H1 (cell line): Measurements from ENCODE around the gene SPTBN5. TPM values are rescaled to one million over a fixed set of nuclear protein-coding genes. Genes with fewer than 3 reads are reported as not detected.

ENCODE experiments used
- CTCF ChIA-PET: fragments of 300-600 bp; sonication (Branson Sonifier 250); formaldehyde crosslinking; loops from one replicate; lab custom pipeline; 2021; ENCODE audit not compliant: partially characterized antibody; lab: Charles Lee
- POLR2A ChIA-PET: fragments of 300-600 bp; sonication (Branson Sonifier 250); formaldehyde crosslinking; loops from one replicate; lab custom pipeline; 2021; ENCODE audit warnings: inconsistent platforms; ENCODE audit not compliant: partially characterized antibody; lab: Charles Lee
- DNase-seq, 2 experiments: peaks; one replicate each; pipeline versions ENCODE4 v3.0.0 to v3.0.0-alpha.2; 2010 to 2022; ENCODE audit warnings: low spot score in 2 of 2, low read depth in 1 of 2, mixed read lengths in 1 of 2
- FAIRE-seq: peaks from 2 replicates; lab custom pipeline; 2011; peaks lifted over from hg19 to GRCh38; lab: Jason Lieb, UNC
- H2AFZ ChIP-seq: 2 replicates; pipeline ENCODE4 v1.8.1; 2012; ENCODE audit warnings: low read length, inconsistent platforms
- H2AK5ac ChIP-seq: 2 replicates; pipeline ENCODE4 v1.6.1; 2013; ENCODE audit warnings: low read depth, low read length
- H2BK120ac ChIP-seq: replicated peaks from 2 replicates; pipeline ENCODE3; 2013; ENCODE audit warnings: low read depth, low read length, inconsistent platforms
- H2BK12ac ChIP-seq: 2 replicates; pipeline ENCODE4 v1.6.1; 2013; ENCODE audit warnings: low read depth, low read length
- H2BK15ac ChIP-seq: 2 replicates; pipeline ENCODE4 v1.6.1; 2013; ENCODE audit warnings: low read length
- H2BK20ac ChIP-seq: 2 replicates; pipeline ENCODE4 v1.6.1; 2013; ENCODE audit warnings: low read length
- H2BK5ac ChIP-seq: 2 replicates; pipeline ENCODE4 v1.6.1; 2013; ENCODE audit warnings: low read depth, low read length
- H3K14ac ChIP-seq: 2 replicates; pipeline ENCODE4 v1.6.1; 2013; ENCODE audit warnings: inconsistent platforms; ENCODE audit not compliant: insufficient read length
- H3K18ac ChIP-seq: 2 replicates; pipeline ENCODE4 v1.6.1; 2013; ENCODE audit warnings: low read length; ENCODE audit errors: extremely low read depth
- H3K23ac ChIP-seq: 2 replicates; pipeline ENCODE4 v1.6.1; 2013; ENCODE audit warnings: inconsistent platforms; ENCODE audit not compliant: insufficient read length
- H3K23me2 ChIP-seq: 2 replicates; pipeline ENCODE4 v1.6.1; 2013; ENCODE audit warnings: low read depth, low read length
- H3K27ac ChIP-seq: 2 replicates; pipeline ENCODE4 v1.6.1; 2011; ENCODE audit warnings: low read depth, low read length, inconsistent platforms
- H3K27me3 ChIP-seq, 4 experiments: replicated peaks in 1 of 4; 1 replicate in 1 of 4; 2 replicates in 3 of 4; pipeline versions ENCODE4 v1.6.1 to v1.8.1; 2011 to 2013; ENCODE audit warnings: low read length in 3 of 4, mild to moderate bottlenecking in 3 of 4, inconsistent platforms in 2 of 4, mixed read lengths in 2 of 4, moderate library complexity in 1 of 4; ENCODE audit not compliant: control insufficient read depth in 3 of 4, insufficient read depth in 3 of 4; ENCODE audit errors: extremely low read depth in 1 of 4
- H3K36me3 ChIP-seq, 4 experiments: 2 replicates each; pipeline versions ENCODE4 v1.6.1 to v1.8.1; 2011 to 2013; ENCODE audit warnings: mild to moderate bottlenecking in 4 of 4, low read length in 3 of 4, moderate library complexity in 2 of 4, control low read depth in 1 of 4, inconsistent platforms in 1 of 4; ENCODE audit not compliant: insufficient read depth in 4 of 4, control insufficient read depth in 2 of 4
- H3K4ac ChIP-seq: replicated peaks from 2 replicates; pipeline ENCODE3; 2013; ENCODE audit warnings: low read length, low read depth, mixed read lengths, inconsistent platforms; ENCODE audit not compliant: insufficient read length
- H3K4me1 ChIP-seq, 4 experiments: replicated peaks in 1 of 4; 1 replicate in 1 of 4; 2 replicates in 3 of 4; pipeline versions ENCODE4 v1.6.1 to v1.8.1; 2011 to 2013; ENCODE audit warnings: low read length in 3 of 4, inconsistent platforms in 2 of 4, mixed read lengths in 1 of 4; ENCODE audit not compliant: insufficient read depth in 4 of 4, control insufficient read depth in 3 of 4
- H3K4me2 ChIP-seq, 2 experiments: 2 replicates each; pipeline versions ENCODE4 v1.6.1 to v1.8.1; 2011 to 2013; ENCODE audit warnings: low read depth in 2 of 2, low read length in 2 of 2, control low read depth in 1 of 2, inconsistent platforms in 1 of 2, mild to moderate bottlenecking in 1 of 2; ENCODE audit not compliant: insufficient read depth in 1 of 2
- H3K4me3 ChIP-seq, 4 experiments: fragments of 200-600, 300-600 bp in 1 of 4; sonication (generic), shearing (Covaris generic), sonication (Bioruptor Twin) in 1 of 4; 2 replicates each; pipeline versions ENCODE4 v1.5.1 to v1.8.1; 2011 to 2016; ENCODE audit warnings: low read length in 4 of 4, low read depth in 3 of 4, control low read depth in 2 of 4, inconsistent platforms in 2 of 4, mild to moderate bottlenecking in 2 of 4, mixed read lengths in 1 of 4, moderate library complexity in 1 of 4; ENCODE audit not compliant: insufficient read depth in 2 of 4; ENCODE audit errors: extremely low read depth in 1 of 4
- H3K56ac ChIP-seq: replicated peaks from 2 replicates; pipeline ENCODE3; 2013; ENCODE audit warnings: low read depth, mild to moderate bottlenecking, mixed read lengths, low read length, inconsistent platforms; ENCODE audit not compliant: insufficient read length
- H3K79me1 ChIP-seq: 2 replicates; pipeline ENCODE4 v1.6.1; 2013; ENCODE audit warnings: low read depth, low read length, control low read depth
- H3K79me2 ChIP-seq, 2 experiments: 2 replicates each; pipeline versions ENCODE4 v1.6.1 to v1.8.1; 2012 to 2013; ENCODE audit warnings: low read length in 2 of 2, mild to moderate bottlenecking in 2 of 2, inconsistent platforms in 1 of 2; ENCODE audit not compliant: insufficient read depth in 2 of 2, control insufficient read depth in 1 of 2
- H3K9ac ChIP-seq, 4 experiments: replicated peaks in 1 of 4; 1 replicate in 1 of 4; 2 replicates in 3 of 4; pipeline versions ENCODE4 v1.6.1 to v1.8.1; 2011 to 2013; ENCODE audit warnings: low read depth in 3 of 4, low read length in 3 of 4, control low read depth in 2 of 4, mild to moderate bottlenecking in 2 of 4, moderate library complexity in 2 of 4, inconsistent platforms in 1 of 4; ENCODE audit errors: extremely low read depth in 1 of 4
- H3K9me3 ChIP-seq, 2 experiments: 2 replicates each; pipeline versions ENCODE4 v1.6.1 to v1.8.1; 2012 to 2013; ENCODE audit warnings: mild to moderate bottlenecking in 2 of 2, moderate library complexity in 2 of 2, control low read depth in 1 of 2, inconsistent platforms in 1 of 2, low read depth in 1 of 2, low read length in 1 of 2, mixed read lengths in 1 of 2; ENCODE audit not compliant: insufficient read depth in 2 of 2
- H4K20me1 ChIP-seq, 2 experiments: replicated peaks in 1 of 2; 2 replicates each; pipeline versions ENCODE3 to v1.8.1; 2011 to 2013; ENCODE audit warnings: inconsistent platforms in 2 of 2, low read length in 2 of 2, mild to moderate bottlenecking in 1 of 2; ENCODE audit not compliant: insufficient read depth in 2 of 2, control insufficient read depth in 1 of 2
- H4K5ac ChIP-seq: 2 replicates; pipeline ENCODE4 v1.6.1; 2013; ENCODE audit warnings: low read length, low read depth, mixed read lengths, inconsistent platforms; ENCODE audit not compliant: insufficient read length
- H4K8ac ChIP-seq: 2 replicates; pipeline ENCODE4 v1.8.0; 2013; ENCODE audit warnings: mild to moderate bottlenecking, moderate library complexity, low read length, inconsistent platforms; ENCODE audit not compliant: insufficient read depth; ENCODE audit errors: extremely low read depth
- H4K91ac ChIP-seq: replicated peaks from 2 replicates; pipeline ENCODE3; 2013; ENCODE audit warnings: low read length, mixed read lengths, inconsistent platforms; ENCODE audit not compliant: insufficient read length
- POLR2AphosphoS5 ChIP-seq: IDR thresholded peaks from 2 replicates; pipeline ENCODE4 v1.6.1; 2011; ENCODE audit warnings: low read depth, low read length
- TEAD4 ChIP-seq: IDR thresholded peaks from 2 replicates; pipeline ENCODE4 v1.6.1; 2012; ENCODE audit warnings: low read depth, low read length, inconsistent platforms, mixed read lengths
- WGBS, 2 experiments: shearing (Covaris generic) in 1 of 2; methylation state at CpG; one replicate each; pipeline versions ENCODE4 v1.1.6 to v1.1.7; 2013 to 2015; ENCODE audit warnings: low lambda C conversion rate in 2 of 2, mixed read lengths in 2 of 2, inconsistent platforms in 1 of 2, low coverage in 1 of 2, missing lambda C conversion rate in 1 of 2; ENCODE audit not compliant: insufficient replicate concordance in 2 of 2, insufficient coverage in 1 of 2, insufficient read length in 1 of 2; ENCODE audit errors: extremely low coverage in 1 of 2, missing lambda C conversion rate in 1 of 2; 5-methylcytosine and 5-hydroxymethylcytosine counted together
- polyA plus RNA-seq, 7 experiments: library from polyadenylated mRNA; depleted of rRNA in 3 of 7; stranded (reverse) in 5 of 7; unstranded in 2 of 7; fragments of >200 nt in 5 of 7; fragments of 200-250 nt in 2 of 7; gene quantifications; 1 replicate in 5 of 7; 2 replicates in 1 of 7; 4 replicates in 1 of 7; pipeline versions ENCODE4 v1.2.1 to v1.2.3, GENCODE V29; 2011 to 2013; ENCODE audit warnings: missing spikeins in 2 of 7, mixed read lengths in 2 of 7
- total RNA-seq: library from RNA; stranded (reverse); fragmentation: NEBNext Ultra II Directional; extraction: Animal tissue kit (Norgen Biotek cat#: 25700); gene quantifications from 2 replicates; pipeline ENCODE4 v1.2.1, GENCODE V29; 2021
- TF ChIP-seq, protein P1 (sequence below): IDR thresholded peaks from 2 replicates; pipeline ENCODE4 v1.6.1; 2012; ENCODE audit warnings: inconsistent platforms

The SPTBN5 gene
- total and polyA plus RNA-seq, 2 of the 8 experiments (the other 6 are each of a cell fraction or from before 2014, with no cell fraction given): 0.32 to 0.84 TPM

GRCh38 chr15:41861736-41862356 is 32.0 kb downstream of the SPTBN5 start:
- POLR2A ChIA-PET: interaction anchor here (1.3 to 3.6 kb wide), 4 partner anchors 10 to 20 kb away, joined by 5 to 22 read pairs (median 8); no protein-coding TSS in a partner anchor
- WGBS, 2 experiments: 90% methylated on average over 17 of the region's 18 CpGs; no CpG with 5 or more reads in 1 of the 2 experiments

More at GRCh38 chr15:41861736-41862356, 32.0 kb downstream of the SPTBN5 start:
- H3K23me2 ChIP-seq: no peaks in the 10 kb centered on the region
- H3K4me3 ChIP-seq: no peak overlapping the region
- no peak overlapping the region for H3K14ac ChIP-seq
- H3K18ac ChIP-seq: no peak overlapping the region
- no peak overlapping the region for H2BK12ac ChIP-seq
- H2BK5ac ChIP-seq: peak overlapping the region; percentile 24; the same call in 1 of the 2 replicates
- DNase-seq (no peak), FAIRE-seq (no peak)
- no peaks in the 10 kb centered on the region for H3K79me1 ChIP-seq
- H3K27ac ChIP-seq: no peak overlapping the region
- H3K36me3 ChIP-seq: no peaks in the 10 kb centered on the region
- H3K9me3 ChIP-seq: no peaks in the 10 kb centered on the region
- 0 out of 2 replicates have a peak overlapping the region, but pooled peaks have one; percentile 72 for H2BK15ac ChIP-seq
- H3K4ac ChIP-seq: no peak overlapping the region
- H4K91ac ChIP-seq: no peak overlapping the region
- no peak overlapping the region for H2BK120ac ChIP-seq
- no peak overlapping the region for H3K56ac ChIP-seq
- H3K4me2 ChIP-seq: no peak overlapping the region
- no peak overlapping the region for H2AK5ac ChIP-seq
- no peak overlapping the region for H3K23ac ChIP-seq
- no peaks in the 10 kb centered on the region; a peak in 2 of 7 replicates for H3K27me3 ChIP-seq
- CTCF ChIA-PET: interaction anchor here (0.7 to 5.5 kb wide), 15 partner anchors 9 to 204 kb away, joined by 3 to 49 read pairs (median 4); partner anchors contain the start of gene MAPKBP1
- peak overlapping the region; percentile 73; the same call in 1 of the 2 replicates for H4K8ac ChIP-seq
- H2BK20ac ChIP-seq: no peak overlapping the region
- no peaks in the 10 kb centered on the region for H3K79me2 ChIP-seq
- no peak overlapping the region for H4K5ac ChIP-seq
- TF ChIP-seq, protein P1, sequence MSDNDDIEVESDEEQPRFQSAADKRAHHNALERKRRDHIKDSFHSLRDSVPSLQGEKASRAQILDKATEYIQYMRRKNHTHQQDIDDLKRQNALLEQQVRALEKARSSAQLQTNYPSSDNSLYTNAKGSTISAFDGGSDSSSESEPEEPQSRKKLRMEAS: no peak
- TF ChIP-seq POLR2AphosphoS5 (no peak), TEAD4 (no peak)
- TF ChIP-seq, all 59 proteins: peak for 0
- H3K9ac ChIP-seq: no peak overlapping the region
- H2AFZ ChIP-seq: no peak overlapping the region
- H4K20me1 ChIP-seq: no peaks in the 10 kb centered on the region
- H3K4me1 ChIP-seq: peaks cover 0 to 8% (median 2%) of the 10 kb centered on the region in 4 experiments; a peak in 3 of 7 replicates
